H1 (cell line): Measurements from ENCODE around the gene BUB1B. TPM values are rescaled to one million over a fixed set of nuclear protein-coding genes. Genes with fewer than 3 reads are reported as not detected.

Source experiments
- BACH1 ChIP-seq: IDR thresholded peaks from 2 replicates; pipeline ENCODE4 v1.6.1; 2012; ENCODE audit warnings: low read length, improper control_type of control experiment
- EGR1 ChIP-seq: IDR thresholded peaks from 2 replicates; pipeline ENCODE4 v1.6.1; 2011; ENCODE audit warnings: low read depth, low read length, borderline replicate concordance
- FOSL1 ChIP-seq: IDR thresholded peaks from 2 replicates; pipeline ENCODE4 v1.6.1; 2011; ENCODE audit warnings: mild to moderate bottlenecking, low read depth, low read length, moderate library complexity; ENCODE audit not compliant: insufficient read depth
- HDAC2 ChIP-seq, 2 experiments: fragments of 300-600 bp in 1 of 2; sonication (generic) in 1 of 2; IDR thresholded peaks; 2 replicates each; pipeline ENCODE4 v1.6.1; 2011 to 2012; ENCODE audit warnings: low read depth in 2 of 2, low read length in 2 of 2, mild to moderate bottlenecking in 2 of 2, moderate library complexity in 2 of 2, borderline replicate concordance in 1 of 2, inconsistent platforms in 1 of 2
- HDAC6 ChIP-seq: IDR thresholded peaks from one replicate; pipeline ENCODE4 v1.7.1; 2012; ENCODE audit warnings: low read depth, mild to moderate bottlenecking, inconsistent platforms, low read length, moderate library complexity
- JUN ChIP-seq: IDR thresholded peaks from 2 replicates; pipeline ENCODE4 v1.6.1; 2011; ENCODE audit warnings: low read depth, mild to moderate bottlenecking, improper control_type of control experiment, low read length
- NRF1 ChIP-seq: IDR thresholded peaks from 2 replicates; pipeline ENCODE4 v1.6.1; 2011; ENCODE audit warnings: mild to moderate bottlenecking, low read depth, low read length, improper control_type of control experiment
- SIX5 ChIP-seq: IDR thresholded peaks from 2 replicates; pipeline ENCODE4 v1.6.1; 2011; ENCODE audit warnings: mild to moderate bottlenecking, low read depth, low read length
- polyA plus RNA-seq, 7 experiments: library from polyadenylated mRNA; depleted of rRNA in 3 of 7; stranded (reverse) in 5 of 7; unstranded in 2 of 7; fragments of >200 nt in 5 of 7; fragments of 200-250 nt in 2 of 7; gene quantifications; 1 replicate in 5 of 7; 2 replicates in 1 of 7; 4 replicates in 1 of 7; pipeline versions ENCODE4 v1.2.1 to v1.2.3, GENCODE V29; 2011 to 2013; ENCODE audit warnings: missing spikeins in 2 of 7, mixed read lengths in 2 of 7
- total RNA-seq: library from RNA; stranded (reverse); fragmentation: NEBNext Ultra II Directional; extraction: Animal tissue kit (Norgen Biotek cat#: 25700); gene quantifications from 2 replicates; pipeline ENCODE4 v1.2.1, GENCODE V29; 2021

Gene BUB1B
- total and polyA plus RNA-seq, 2 of the 8 experiments (the other 6 are each of a cell fraction or from before 2014, with no cell fraction given): 48.9 to 144 TPM

DNA sequence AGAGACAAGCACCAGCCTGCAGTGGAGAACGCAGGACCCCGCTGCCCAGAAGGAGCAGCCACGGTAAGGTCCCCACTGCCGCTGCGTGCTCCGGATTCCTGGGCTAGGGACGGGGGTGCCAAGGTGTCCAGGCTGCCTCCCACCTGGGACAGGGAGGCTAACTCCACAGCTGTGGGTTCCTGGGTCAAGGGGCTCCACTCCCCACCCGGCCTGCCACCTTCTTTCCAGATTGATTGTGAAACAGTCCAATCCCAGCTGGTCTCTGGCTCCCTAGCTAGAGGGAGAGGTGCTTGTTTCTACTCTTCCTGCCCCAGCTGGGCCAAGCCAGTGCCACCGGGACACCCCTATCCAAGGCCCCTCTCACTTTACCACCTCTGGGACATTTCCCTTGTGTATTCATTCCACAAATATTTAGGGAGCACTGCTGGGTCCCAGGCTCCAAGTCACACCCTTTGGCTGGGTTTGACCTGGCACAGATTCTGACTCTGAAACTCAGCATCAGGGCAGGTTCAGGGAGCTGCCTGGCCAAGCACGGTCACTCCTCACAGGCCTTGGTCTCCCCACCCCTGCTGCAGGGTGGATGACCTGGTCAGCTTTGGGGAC is 79.9 kb downstream of the BUB1B start (continued):
- TF ChIP-seq JUN: no peak
- TF ChIP-seq SIX5: no peak
- TF ChIP-seq HDAC6: no peak
- no peak for TF ChIP-seq FOSL1
- TF ChIP-seq NRF1: no peak
- TF ChIP-seq HDAC2 (IDR thresholded peaks at IDR 0.05; ENCODE audit: borderline replicate concordance in 1 of 2, low read depth in 2 of 2, low read length in 2 of 2): no peak
- no peak for TF ChIP-seq BACH1
- TF ChIP-seq EGR1: no peak
